ENCODE results near the gene SEC61A1.

SEC61A1 gene

GRCh38 chr3:128078322-128078721, 26.1 kb downstream of the SEC61A1 start:
- no peak for DNase-seq

GRCh38 chr3:128078875-128079274, 26.6 kb downstream of the SEC61A1 start:
- DNase-seq, result no peak

GRCh38 chr3:128079823-128080222, 27.6 kb downstream of the SEC61A1 start:
- no peak for DNase-seq

GRCh38 chr3:128080323-128081080, 28.3 kb downstream of the SEC61A1 start:
- DNase-seq, result no peak

- no peak for DNase-seq
Measured at GRCh38 chr3:128081226-128081625, 29.0 kb downstream of the SEC61A1 start.

- DNase-seq, result no peak
Measured at GRCh38 chr3:128081846-128082245, 29.6 kb downstream of the SEC61A1 start.

GRCh38 chr3:128082546-128082945, 30.3 kb downstream of the SEC61A1 start:
- no peak for DNase-seq

GRCh38 chr3:128083396-128083795, 31.2 kb downstream of the SEC61A1 start:
- DNase-seq, result no peak

GRCh38 chr3:128083980-128084674, 31.9 kb downstream of the SEC61A1 start:
- DNase-seq, result no peak

GRCh38 chr3:128084675-128085021, 32.4 kb downstream of the SEC61A1 start:
- no peak for DNase-seq

GRCh38 chr3:128089135-128089534, 36.9 kb downstream of the SEC61A1 start:
- no peak for DNase-seq

- DNase-seq, result no peak
Measured at GRCh38 chr3:128091586-128091985, 39.3 kb downstream of the SEC61A1 start.

- no peak for DNase-seq
Measured at GRCh38 chr3:128094295-128095151, 42.3 kb downstream of the SEC61A1 start.

GRCh38 chr3:128095222-128095703, 43.0 kb downstream of the SEC61A1 start:
- DNase-seq, result no peak

GRCh38 chr3:128098234-128098633, 46.0 kb downstream of the SEC61A1 start:
- no peak for DNase-seq

- no peak for DNase-seq
Measured at GRCh38 chr3:128100161-128100560, 47.9 kb downstream of the SEC61A1 start.

- no peak for DNase-seq
Measured at GRCh38 chr3:128100638-128101037, 48.4 kb downstream of the SEC61A1 start.

GRCh38 chr3:128103136-128103676, 51.0 kb downstream of the SEC61A1 start:
- DNase-seq, result no peak

- no peak for DNase-seq
Measured at GRCh38 chr3:128107834-128108233, 55.6 kb downstream of the SEC61A1 start.

GRCh38 chr3:128111147-128111546, 58.9 kb downstream of the SEC61A1 start:
- DNase-seq, result no peak

- no peak for DNase-seq
Measured at GRCh38 chr3:128112357-128112968, 60.2 kb downstream of the SEC61A1 start.

Data from NCI-H1048 (cell line).